Breast epithelium (tissue), 4 donors: Measurements from ENCODE around the gene TRIM54. TPM values are rescaled to one million over a fixed set of nuclear protein-coding genes. Genes with fewer than 3 reads are reported as not detected.
A peak's percentile ranks its signal among the peaks of the same experiment; 100 is the strongest.

Source experiments
- DNase-seq, 2 donors: peaks; one replicate each; pipeline ENCODE4 v3.0.0-alpha.2; 2019; ENCODE audit warnings: low spot score in 2 of 2
- H3K27ac ChIP-seq, 2 donors: fragments of 200-600 bp; sonication (generic) in 1 of 2; one replicate each; pipeline ENCODE4 v1.5.1; 2016 to 2019; ENCODE audit warnings: mild to moderate bottlenecking in 1 of 2
- H3K27me3 ChIP-seq, 2 donors: fragments of 200-600 bp; sonication (generic) in 1 of 2; one replicate each; pipeline versions ENCODE4 v1.5.1 to v1.6.0; 2017 to 2019; ENCODE audit warnings: control low read depth in 1 of 2, mild to moderate bottlenecking in 1 of 2
- H3K36me3 ChIP-seq: fragments of 200-600 bp; one replicate; pipeline ENCODE4 v1.5.1; 2019
- H3K4me1 ChIP-seq, 2 donors: fragments of 200-600 bp; sonication (generic); one replicate each; pipeline ENCODE4 v1.5.1; 2016 to 2019; ENCODE audit warnings: control low read depth in 1 of 2
- H3K4me3 ChIP-seq, 3 donors: fragments of 200-600 bp; sonication (generic); 1 replicate in 2 of 3; 2 replicates in 1 of 3; pipeline ENCODE4 v1.5.1; 2016 to 2019; ENCODE audit warnings: mild to moderate bottlenecking in 3 of 3, moderate library complexity in 2 of 3
- H3K9me3 ChIP-seq, 2 donors: fragments of 200-600 bp; sonication (generic) in 1 of 2; one replicate each; pipeline ENCODE4 v1.5.1; 2016 to 2019; ENCODE audit warnings: control low read depth in 1 of 2
- CTCF ChIP-seq, 3 donors: fragments of 450-650 bp; IDR thresholded peaks; one replicate each; pipeline ENCODE4 v1.5.1; 2016 to 2017; ENCODE audit warnings: antibody characterized with exemption in 3 of 3, mild to moderate bottlenecking in 3 of 3, moderate library complexity in 3 of 3
- POLR2A ChIP-seq: fragments of 450-650 bp; IDR thresholded peaks from one replicate; pipeline ENCODE4 v1.6.1; 2016; ENCODE audit warnings: antibody characterized with exemption, mild to moderate bottlenecking, moderate library complexity
- POLR2AphosphoS5 ChIP-seq, 3 donors: sonication (generic); formaldehyde crosslinking; IDR thresholded peaks; one replicate each; pipeline ENCODE4 v1.6.1; 2017; ENCODE audit warnings: antibody characterized with exemption in 3 of 3
- intact Hi-C: fragments of 100-400 bp; cut with DNase I; formaldehyde crosslinking; loops from one replicate; pipeline ENCODE4 v1.15.1; 2023; ENCODE audit warnings: low total_unique reads
- total RNA-seq, 3 donors: library from RNA; depleted of rRNA; stranded (reverse); fragments of >200 nt; gene quantifications; one replicate each; pipeline ENCODE4 v1.1.0, GENCODE V29; 2016

The TRIM54 gene
- total RNA-seq, 3 donors from 2014 or later, result 0.15 to 0.66 TPM; not detected in 1

GRCh38 chr2:27308359-27308881, 26.2 kb downstream of the TRIM54 start, which contains the start of gene UCN:
Gene UCN (minus strand): TSS chr2:27308445. CDS start chr2:27307895, 550 bp downstream.
- Histone ChIP-seq H3K36me3 (no peaks in the 10 kb centered on the region), H3K27ac (no peak within 1 kb of the TSS), H3K27me3 (peaks cover 17 to 34% of the 10 kb centered on the region in 2 donors), H3K4me3 (peak within 1 kb of the TSS in 1 of 3 donors; percentile 54), H3K4me1 (no peaks in the 10 kb centered on the region), H3K9me3 (no peaks in the 10 kb centered on the region)
- TF ChIP-seq POLR2AphosphoS5 (IDR thresholded peaks at IDR 0.05) (no peak), CTCF (IDR thresholded peaks at IDR 0.05) (no peak), POLR2A (no peak)
- intact Hi-C loops, result loop anchor here (10.0 kb wide), 1 partner anchor 214 kb away; no protein-coding TSS in a partner anchor
- peak in 1 of 2 donors; percentile 57 for DNase-seq

GRCh38 chr2:27309651-27310050, 27.4 kb downstream of the TRIM54 start:
- Histone ChIP-seq H3K9me3 (no peaks in the 10 kb centered on the region), H3K27me3 (peaks cover 17 to 34% of the 10 kb centered on the region in 2 donors), H3K4me3 (no peak overlapping the region), H3K27ac (no peak overlapping the region), H3K4me1 (no peaks in the 10 kb centered on the region), H3K36me3 (no peaks in the 10 kb centered on the region)
- intact Hi-C loops, result loop anchor here (10.0 kb wide), 1 partner anchor 215 kb away; no protein-coding TSS in a partner anchor
- TF ChIP-seq CTCF (IDR thresholded peaks at IDR 0.05) (no peak), POLR2A (no peak), POLR2AphosphoS5 (IDR thresholded peaks at IDR 0.05) (no peak)
- DNase-seq, result no peak

GRCh38 chr2:27312152-27312551, 29.9 kb downstream of the TRIM54 start:
- DNase-seq, result no peak
- TF ChIP-seq CTCF (IDR thresholded peaks at IDR 0.05), result no peak
- no peak for TF ChIP-seq POLR2AphosphoS5 (IDR thresholded peaks at IDR 0.05)
- TF ChIP-seq POLR2A, result no peak

GRCh38 chr2:27313882-27314645, 31.8 kb downstream of the TRIM54 start:
- Histone ChIP-seq H3K4me1 (no peaks in the 10 kb centered on the region), H3K36me3 (no peaks in the 10 kb centered on the region), H3K4me3 (no peak overlapping the region), H3K27me3 (no peaks in the 10 kb centered on the region), H3K27ac (no peak overlapping the region), H3K9me3 (no peaks in the 10 kb centered on the region)
- TF ChIP-seq POLR2A, result no peak
- intact Hi-C loops, result no loop called here
- DNase-seq, result no peak

More at GRCh38 chr2:27312152-27312551, 29.9 kb downstream of the TRIM54 start:
- no peaks in the 10 kb centered on the region for H3K36me3 ChIP-seq
- peaks cover 5 to 18% of the 10 kb centered on the region in 2 donors for H3K27me3 ChIP-seq
- H3K27ac ChIP-seq, result no peak overlapping the region
- H3K4me3 ChIP-seq, result no peak overlapping the region
- intact Hi-C loops, result no loop called here
- no peaks in the 10 kb centered on the region for H3K9me3 ChIP-seq
- H3K4me1 ChIP-seq, result no peaks in the 10 kb centered on the region

GRCh38 chr2:27314709-27315108, 32.5 kb downstream of the TRIM54 start:
- H3K27me3 ChIP-seq, result no peaks in the 10 kb centered on the region
- intact Hi-C loops, result no loop called here
- DNase-seq, result no peak
- TF ChIP-seq POLR2AphosphoS5 (IDR thresholded peaks at IDR 0.05) (no peak), POLR2A (no peak), CTCF (IDR thresholded peaks at IDR 0.05) (no peak)
- no peak overlapping the region for H3K4me3 ChIP-seq
- H3K4me1 ChIP-seq, result no peaks in the 10 kb centered on the region
- H3K27ac ChIP-seq, result no peak overlapping the region
- no peaks in the 10 kb centered on the region for H3K9me3 ChIP-seq
- no peaks in the 10 kb centered on the region for H3K36me3 ChIP-seq
